Left ventricle myocardium inferior (tissue), 1 donor: ENCODE data around the gene HELZ. TPM values are rescaled to one million over a fixed set of nuclear protein-coding genes. Genes with fewer than 3 reads are reported as not detected.
"Not testable (repeated sequence)": the region's sequence is repeated elsewhere in the genome, so short reads cannot be mapped to it uniquely, and the experiment has no call there.

ENCODE experiments used
- DNase-seq: peaks from one replicate; pipeline ENCODE4 v3.0.0-alpha.2; 2020
- H3K27ac ChIP-seq: fragments of 200-600 bp; replicated peaks from 2 replicates; pipeline ENCODE4 v1.8.0; 2021
- H3K27me3 ChIP-seq: fragments of 200-600 bp; 2 replicates; pipeline ENCODE4 v1.8.0; 2021; ENCODE audit warnings: low read depth
- H3K36me3 ChIP-seq: fragments of 200-600 bp; 2 replicates; pipeline ENCODE4 v1.8.0; 2021
- H3K4me1 ChIP-seq: fragments of 200-600 bp; 2 replicates; pipeline ENCODE4 v1.8.0; 2021
- H3K4me3 ChIP-seq: fragments of 200-600 bp; 2 replicates; pipeline ENCODE4 v1.8.0; 2021; ENCODE audit warnings: mild to moderate bottlenecking, moderate library complexity
- H3K9me3 ChIP-seq: fragments of 200-600 bp; replicated peaks from 2 replicates; pipeline ENCODE4 v1.8.0; 2021
- intact Hi-C: fragments of 100-400 bp; cut with micrococcal nuclease; formaldehyde crosslinking; loops from one replicate; pipeline ENCODE4 v1.11.0; 2022
- total RNA-seq: library from RNA; stranded (reverse); fragmentation: NEBNext Ultra II Directional; extraction: Animal tissue kit (Norgen Biotek cat#: 25700); gene quantifications from one replicate; pipeline ENCODE4 v1.2.1, GENCODE V29; 2021
- TF ChIP-seq, protein P1 (sequence below): fragments of 200-600 bp; IDR thresholded peaks from 2 replicates; pipeline ENCODE4 v1.8.0; 2021; ENCODE audit warnings: antibody characterized with exemption, mild to moderate bottlenecking, borderline replicate concordance
- donor health status: DM: no; HTN: yes; CAD: no; lungs with severe emphysema.

HELZ gene
- total RNA-seq, 1 donor from 2014 or later: 36.7 TPM

DNA sequence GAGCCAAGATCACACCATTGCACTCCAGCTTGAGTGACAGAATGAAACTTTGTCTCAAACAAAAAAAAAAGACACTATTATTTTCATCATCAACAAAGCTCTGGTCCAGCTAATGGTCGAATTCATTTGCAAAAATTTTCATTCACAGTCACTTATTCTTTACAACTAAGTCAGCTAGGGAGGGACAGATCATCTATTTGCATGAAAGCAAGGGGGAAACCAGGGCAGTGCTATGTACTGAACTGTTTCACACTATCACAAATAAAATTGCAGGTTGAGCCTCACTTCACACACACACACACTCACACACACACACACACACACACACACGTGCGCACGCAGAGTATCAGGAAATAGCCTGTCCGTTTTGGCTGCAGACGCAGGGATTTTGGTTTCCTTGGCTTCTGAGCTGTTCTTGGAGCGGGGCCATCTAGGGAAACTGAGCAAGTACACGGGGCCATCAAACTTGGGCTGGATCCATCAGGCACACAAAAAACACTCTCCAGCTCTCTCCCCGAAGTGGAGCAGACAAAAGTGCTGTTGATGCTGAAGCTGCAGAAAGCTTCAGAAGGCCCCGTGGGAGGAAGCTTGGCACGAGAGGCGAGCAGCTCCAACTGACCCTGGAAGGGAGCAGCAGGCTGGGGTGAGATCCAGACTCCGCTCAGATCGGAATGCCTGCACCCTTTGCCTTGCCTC, 44.3 kb upstream of the HELZ start:
- Histone ChIP-seq H3K27me3 (no peaks in the 10 kb centered on the region), H3K4me3 (peak overlapping the region; percentile 14), H3K36me3 (no peaks in the 10 kb centered on the region), H3K27ac (peak overlapping the region; percentile 29), H3K4me1 (peaks cover 33% of the 10 kb centered on the region), H3K9me3 (no peaks in the 10 kb centered on the region)
- TF ChIP-seq, protein P1, sequence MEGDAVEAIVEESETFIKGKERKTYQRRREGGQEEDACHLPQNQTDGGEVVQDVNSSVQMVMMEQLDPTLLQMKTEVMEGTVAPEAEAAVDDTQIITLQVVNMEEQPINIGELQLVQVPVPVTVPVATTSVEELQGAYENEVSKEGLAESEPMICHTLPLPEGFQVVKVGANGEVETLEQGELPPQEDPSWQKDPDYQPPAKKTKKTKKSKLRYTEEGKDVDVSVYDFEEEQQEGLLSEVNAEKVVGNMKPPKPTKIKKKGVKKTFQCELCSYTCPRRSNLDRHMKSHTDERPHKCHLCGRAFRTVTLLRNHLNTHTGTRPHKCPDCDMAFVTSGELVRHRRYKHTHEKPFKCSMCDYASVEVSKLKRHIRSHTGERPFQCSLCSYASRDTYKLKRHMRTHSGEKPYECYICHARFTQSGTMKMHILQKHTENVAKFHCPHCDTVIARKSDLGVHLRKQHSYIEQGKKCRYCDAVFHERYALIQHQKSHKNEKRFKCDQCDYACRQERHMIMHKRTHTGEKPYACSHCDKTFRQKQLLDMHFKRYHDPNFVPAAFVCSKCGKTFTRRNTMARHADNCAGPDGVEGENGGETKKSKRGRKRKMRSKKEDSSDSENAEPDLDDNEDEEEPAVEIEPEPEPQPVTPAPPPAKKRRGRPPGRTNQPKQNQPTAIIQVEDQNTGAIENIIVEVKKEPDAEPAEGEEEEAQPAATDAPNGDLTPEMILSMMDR: no peak
- peak; percentile 90 for DNase-seq
- intact Hi-C loops: no loop called here

DNA sequence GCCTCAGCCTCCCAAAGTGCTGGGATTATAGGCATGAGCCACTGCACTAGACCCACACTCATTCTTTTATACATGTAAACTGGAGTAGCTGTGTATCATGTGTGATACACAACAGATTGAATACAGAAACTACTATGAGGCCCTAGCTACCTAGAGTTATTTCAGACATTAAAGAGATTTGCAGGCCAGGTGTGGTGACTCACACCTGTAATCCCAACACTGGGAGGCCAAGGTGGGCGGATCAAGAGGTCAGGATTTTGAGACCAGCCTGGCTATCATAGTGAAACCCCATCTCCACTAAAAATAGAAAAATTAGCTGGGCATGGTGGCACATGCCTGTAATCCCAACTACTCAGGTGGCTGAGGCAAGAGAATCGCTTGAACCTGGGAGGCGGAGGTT, 41.8 kb upstream of the HELZ start:
- intact Hi-C loops, H3K27me3 ChIP-seq, H3K9me3 ChIP-seq, H3K36me3 ChIP-seq, H3K4me3 ChIP-seq, H3K27ac ChIP-seq, DNase-seq: not testable (repeated sequence)
- peaks cover 20% of the 10 kb centered on the region for H3K4me1 ChIP-seq

DNA sequence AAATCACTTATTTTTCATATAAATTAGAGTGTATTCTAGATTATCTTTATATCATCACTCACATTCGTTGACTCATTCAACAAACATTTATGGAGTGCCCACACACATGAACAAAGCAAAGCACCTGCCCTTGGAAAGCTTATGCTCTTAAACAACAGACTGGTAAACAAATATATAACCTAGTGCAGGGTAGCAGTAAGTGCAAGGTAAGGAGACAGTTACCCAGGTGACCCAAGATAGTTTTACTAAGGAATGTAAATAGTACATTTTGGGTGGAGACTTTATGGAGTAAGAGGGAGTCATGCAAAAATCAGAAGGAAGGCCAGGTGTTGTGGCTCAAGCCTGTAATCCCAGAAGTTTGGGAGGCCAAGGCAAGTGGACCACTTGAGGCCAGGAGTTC, 40.4 kb upstream of the HELZ start:
- Histone ChIP-seq H3K27me3 (no peaks in the 10 kb centered on the region), H3K4me3 (no peak overlapping the region), H3K4me1 (peaks cover 18% of the 10 kb centered on the region), H3K27ac (no peak overlapping the region), H3K36me3 (no peaks in the 10 kb centered on the region), H3K9me3 (no peaks in the 10 kb centered on the region)
- TF ChIP-seq, protein P1: no peak
- DNase-seq: no peak
- intact Hi-C loops: no loop called here

DNA sequence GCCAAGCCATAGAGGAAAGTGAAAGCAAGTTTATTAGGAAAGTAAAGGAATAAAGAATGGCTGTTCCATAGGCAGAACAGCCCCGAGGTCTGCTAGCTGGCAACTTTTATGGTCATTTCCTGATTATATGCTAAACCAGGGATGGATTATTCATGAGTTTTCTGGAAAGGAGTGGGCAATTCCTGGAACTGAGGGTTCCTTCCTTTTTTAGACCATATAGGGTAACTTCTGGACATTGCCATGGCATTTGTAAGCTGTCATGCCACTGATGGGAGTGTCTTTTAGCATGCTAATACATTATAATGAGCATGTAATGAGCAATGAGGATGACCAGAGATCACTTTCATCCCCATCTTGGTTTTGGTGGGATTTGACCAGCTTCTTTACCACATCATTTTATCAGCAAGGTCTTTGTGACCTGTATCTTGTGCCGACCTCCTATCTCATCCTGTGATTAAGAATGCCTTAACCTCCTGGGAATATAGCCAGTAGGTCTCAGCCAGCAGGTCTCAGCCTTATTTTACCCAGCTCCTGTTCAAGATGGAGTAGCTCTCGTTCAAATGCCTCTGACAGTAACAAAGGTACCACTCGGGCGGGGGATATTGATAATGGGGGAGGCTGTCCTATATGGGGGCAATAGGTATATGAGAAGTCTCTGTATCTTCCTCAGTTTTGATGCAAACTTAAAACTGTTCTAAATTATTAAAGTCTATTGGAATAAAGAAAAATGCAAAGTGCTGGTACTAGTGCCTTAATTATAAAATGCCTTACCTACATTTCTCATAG, 38.9 kb upstream of the HELZ start:
- Histone ChIP-seq H3K4me3 (no peak overlapping the region), H3K4me1 (peaks cover 8% of the 10 kb centered on the region), H3K9me3 (no peaks in the 10 kb centered on the region), H3K27me3 (no peaks in the 10 kb centered on the region), H3K27ac (no peak overlapping the region), H3K36me3 (no peaks in the 10 kb centered on the region)
- TF ChIP-seq, protein P1: no peak
- intact Hi-C loops: no loop called here
- DNase-seq: no peak

DNA sequence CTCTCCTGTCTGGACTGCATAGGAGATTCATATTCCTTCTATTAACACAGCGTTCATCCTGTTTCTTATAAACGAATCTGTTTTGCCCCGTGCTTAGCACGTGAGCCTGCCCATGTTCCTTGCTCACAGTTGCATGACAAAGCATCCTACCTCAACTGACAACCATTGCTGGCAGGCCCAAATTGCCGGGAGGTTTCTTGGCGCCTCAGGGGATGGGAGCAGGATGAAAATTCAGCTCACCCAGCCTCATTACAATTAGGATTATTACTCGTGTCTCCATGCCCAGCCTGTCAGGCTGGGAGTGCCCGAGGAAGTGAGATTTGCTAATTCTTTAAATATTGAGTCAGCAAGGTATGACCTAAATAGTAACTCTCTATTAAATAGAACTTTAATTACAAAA, 36.7 kb upstream of the HELZ start:
- no peak overlapping the region for H3K4me3 ChIP-seq
- intact Hi-C loops: no loop called here
- no peaks in the 10 kb centered on the region for H3K9me3 ChIP-seq
- TF ChIP-seq, protein P1: no peak
- H3K27me3 ChIP-seq: no peaks in the 10 kb centered on the region
- H3K27ac ChIP-seq: no peak overlapping the region
- peaks cover 5% of the 10 kb centered on the region for H3K4me1 ChIP-seq
- H3K36me3 ChIP-seq: no peaks in the 10 kb centered on the region
- DNase-seq: no peak

DNA sequence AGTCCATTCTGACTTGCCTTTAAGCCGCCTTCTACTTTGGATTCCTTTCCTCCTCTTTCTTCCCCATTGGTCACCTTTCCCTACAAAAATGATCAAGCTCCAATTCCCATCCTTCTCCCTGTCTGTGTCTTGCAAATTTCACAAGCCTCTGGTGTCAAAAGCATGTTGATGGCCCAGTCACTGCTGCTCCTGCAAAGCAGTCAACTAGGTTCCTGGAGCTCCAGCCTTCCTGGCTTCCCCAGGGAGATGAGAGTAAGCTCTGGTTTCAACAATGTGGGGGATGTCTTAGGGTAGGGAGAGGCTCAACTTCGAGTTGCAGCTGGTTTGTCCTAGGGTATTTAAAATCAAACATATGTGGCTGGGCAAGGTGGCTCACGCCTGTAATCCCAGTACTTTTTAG, 36.1 kb upstream of the HELZ start:
- DNase-seq: no peak
- TF ChIP-seq, protein P1: no peak
- no peaks in the 10 kb centered on the region for H3K9me3 ChIP-seq
- intact Hi-C loops: no loop called here
- H3K27ac ChIP-seq: no peak overlapping the region
- H3K4me3 ChIP-seq: no peak overlapping the region
- peaks cover 5% of the 10 kb centered on the region for H3K4me1 ChIP-seq
- no peaks in the 10 kb centered on the region for H3K27me3 ChIP-seq
- H3K36me3 ChIP-seq: no peaks in the 10 kb centered on the region
